A673 (cell line): ENCODE results near the gene FSCN2.

Source experiments
- EZH2 ChIP-seq: fragments of 200-600 bp; sonication (generic); IDR thresholded peaks from 2 replicates; pipeline ENCODE4 v1.6.1; 2017; ENCODE audit warnings: borderline replicate concordance, low read depth, mild to moderate bottlenecking, mixed read lengths, antibody characterized with exemption, low read length; ENCODE audit not compliant: poor library complexity, severe bottlenecking
- TF ChIP-seq, protein P1 (sequence below): fragments of 300-800, 200-600 bp; sonication (generic); conservative IDR thresholded peaks from 2 replicates; pipeline ENCODE4 v1.5.1; 2017; ENCODE audit warnings: low read depth, mild to moderate bottlenecking, antibody characterized with exemption, low read length, moderate library complexity, mixed read lengths

DNA sequence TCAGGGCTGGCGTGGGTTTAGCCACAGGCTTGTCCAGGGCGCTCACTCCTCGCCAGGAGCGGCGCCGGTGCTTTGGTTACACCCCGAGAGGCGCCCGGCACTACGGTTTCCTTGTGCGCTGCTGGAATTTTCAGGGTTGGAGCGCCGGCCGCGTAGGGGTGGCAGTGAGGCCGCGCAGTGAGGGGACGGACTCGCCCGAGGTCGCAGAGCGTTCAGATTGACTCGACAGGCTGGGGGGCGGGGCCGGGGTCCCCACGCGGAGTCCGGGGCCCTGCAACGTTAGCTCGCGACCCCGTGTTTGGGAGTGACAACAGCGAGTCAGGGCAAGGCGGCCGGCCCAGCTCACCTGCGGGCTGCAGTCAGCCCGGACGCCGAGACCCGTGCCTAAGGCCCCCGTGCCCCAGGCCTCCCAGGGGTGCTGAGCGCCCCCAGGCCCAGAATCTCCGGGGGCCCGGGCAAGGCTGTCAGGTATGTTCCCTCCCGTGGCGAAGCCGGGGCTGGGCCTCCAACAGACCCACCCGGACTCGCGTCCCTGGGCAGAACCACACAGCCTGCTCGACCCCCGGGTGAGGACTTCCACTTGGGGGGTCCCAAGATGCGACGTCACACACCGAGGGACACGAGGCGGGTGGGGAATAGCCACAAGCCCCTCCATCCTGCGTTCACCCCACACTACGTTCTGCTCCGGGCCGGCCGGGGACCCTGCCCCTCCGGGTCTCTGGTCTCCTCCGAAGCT lies 14.3 kb upstream of the FSCN2 start:
- TF ChIP-seq, protein P1, sequence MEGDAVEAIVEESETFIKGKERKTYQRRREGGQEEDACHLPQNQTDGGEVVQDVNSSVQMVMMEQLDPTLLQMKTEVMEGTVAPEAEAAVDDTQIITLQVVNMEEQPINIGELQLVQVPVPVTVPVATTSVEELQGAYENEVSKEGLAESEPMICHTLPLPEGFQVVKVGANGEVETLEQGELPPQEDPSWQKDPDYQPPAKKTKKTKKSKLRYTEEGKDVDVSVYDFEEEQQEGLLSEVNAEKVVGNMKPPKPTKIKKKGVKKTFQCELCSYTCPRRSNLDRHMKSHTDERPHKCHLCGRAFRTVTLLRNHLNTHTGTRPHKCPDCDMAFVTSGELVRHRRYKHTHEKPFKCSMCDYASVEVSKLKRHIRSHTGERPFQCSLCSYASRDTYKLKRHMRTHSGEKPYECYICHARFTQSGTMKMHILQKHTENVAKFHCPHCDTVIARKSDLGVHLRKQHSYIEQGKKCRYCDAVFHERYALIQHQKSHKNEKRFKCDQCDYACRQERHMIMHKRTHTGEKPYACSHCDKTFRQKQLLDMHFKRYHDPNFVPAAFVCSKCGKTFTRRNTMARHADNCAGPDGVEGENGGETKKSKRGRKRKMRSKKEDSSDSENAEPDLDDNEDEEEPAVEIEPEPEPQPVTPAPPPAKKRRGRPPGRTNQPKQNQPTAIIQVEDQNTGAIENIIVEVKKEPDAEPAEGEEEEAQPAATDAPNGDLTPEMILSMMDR = no peak
- TF ChIP-seq EZH2 = no peak
